ENCODE data around the gene CDK4.

CDK4 gene

DNA sequence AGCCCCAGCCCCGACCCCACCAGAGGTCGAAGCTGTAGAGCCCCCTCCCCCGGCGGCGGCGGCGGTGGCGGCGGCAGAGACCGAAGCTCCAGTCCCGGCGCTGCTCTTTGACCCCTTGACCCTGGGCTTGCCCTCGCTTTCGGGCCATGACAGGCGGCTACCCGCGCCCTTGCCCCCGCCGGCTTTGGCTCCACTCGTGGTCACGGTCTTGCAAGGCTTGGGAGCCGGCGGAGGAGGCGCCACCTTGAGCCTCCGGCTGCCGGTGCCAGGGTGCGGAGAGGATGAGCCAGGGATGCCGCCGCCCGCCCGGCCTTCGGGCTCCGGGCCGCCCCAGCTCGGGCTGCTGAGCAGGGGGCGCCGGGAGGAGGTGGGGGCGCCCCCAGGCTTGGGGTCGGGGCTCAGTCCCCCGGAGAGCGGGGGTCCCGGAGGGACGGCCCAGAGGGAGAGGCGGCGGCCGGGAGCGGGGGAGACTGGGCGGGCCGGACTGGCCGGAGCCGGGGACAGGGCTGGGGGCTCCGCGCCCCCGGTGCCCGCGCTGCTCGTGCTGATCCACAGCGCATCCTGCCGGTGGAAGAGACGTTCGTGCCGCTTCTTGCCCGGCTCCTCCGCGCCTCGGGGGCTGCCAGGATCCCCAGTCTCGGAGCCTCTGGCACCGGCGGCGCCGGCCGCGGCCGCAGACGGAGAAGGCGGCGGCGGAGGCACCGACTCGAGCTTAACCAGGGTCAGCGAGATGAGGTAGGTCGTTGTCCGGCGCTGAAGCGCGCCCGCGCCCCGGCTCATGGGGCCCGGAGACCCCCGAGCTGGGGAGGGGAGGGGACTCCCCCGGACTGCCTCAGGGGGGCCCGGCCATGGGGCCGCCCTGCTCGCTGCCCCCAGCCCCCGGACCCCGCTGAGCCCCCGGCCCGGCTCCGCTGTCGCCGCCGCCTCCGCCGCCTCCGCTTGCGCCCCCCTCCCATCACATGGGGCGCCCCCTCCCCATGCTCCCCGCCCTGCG, 14.3 kb downstream of the CDK4 start:
- DNase-seq: no peak

DNA sequence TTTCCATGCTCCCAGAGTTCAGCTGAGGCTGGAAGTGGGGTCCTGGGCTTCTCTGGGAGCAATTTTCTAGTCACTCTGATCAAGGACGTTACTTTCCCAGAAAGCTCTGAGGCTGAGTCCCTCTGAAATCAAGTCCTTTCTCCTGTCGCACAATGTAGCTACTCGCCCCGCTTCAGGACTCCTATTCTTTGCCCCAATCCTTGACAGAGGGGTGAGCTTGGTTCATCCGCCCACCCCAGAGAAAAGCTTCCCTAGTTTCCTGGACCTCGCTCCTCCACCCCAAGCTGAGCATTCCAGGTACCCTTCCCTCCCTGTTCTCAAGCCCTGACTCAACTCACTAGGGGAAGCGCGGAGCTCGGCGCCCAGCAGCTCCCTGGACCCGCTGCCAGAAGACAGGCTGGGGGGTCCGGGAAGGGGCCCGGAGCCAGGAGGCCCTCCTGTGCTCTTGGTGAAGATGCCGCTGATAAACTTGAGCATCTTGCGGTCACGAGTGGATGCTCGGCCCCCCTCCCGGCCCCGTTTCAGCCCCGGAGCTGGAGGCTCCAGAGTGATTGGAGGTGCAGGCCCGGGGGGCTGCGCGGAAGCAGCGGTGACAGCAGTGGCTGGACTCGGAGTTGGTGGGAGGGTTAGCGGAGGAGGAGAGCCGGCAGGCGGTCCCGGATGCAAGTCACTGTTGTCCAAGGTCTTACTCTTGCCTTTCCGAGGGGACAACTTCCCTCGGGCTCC, 15.2 kb downstream of the CDK4 start:
- no peak for DNase-seq

DNA sequence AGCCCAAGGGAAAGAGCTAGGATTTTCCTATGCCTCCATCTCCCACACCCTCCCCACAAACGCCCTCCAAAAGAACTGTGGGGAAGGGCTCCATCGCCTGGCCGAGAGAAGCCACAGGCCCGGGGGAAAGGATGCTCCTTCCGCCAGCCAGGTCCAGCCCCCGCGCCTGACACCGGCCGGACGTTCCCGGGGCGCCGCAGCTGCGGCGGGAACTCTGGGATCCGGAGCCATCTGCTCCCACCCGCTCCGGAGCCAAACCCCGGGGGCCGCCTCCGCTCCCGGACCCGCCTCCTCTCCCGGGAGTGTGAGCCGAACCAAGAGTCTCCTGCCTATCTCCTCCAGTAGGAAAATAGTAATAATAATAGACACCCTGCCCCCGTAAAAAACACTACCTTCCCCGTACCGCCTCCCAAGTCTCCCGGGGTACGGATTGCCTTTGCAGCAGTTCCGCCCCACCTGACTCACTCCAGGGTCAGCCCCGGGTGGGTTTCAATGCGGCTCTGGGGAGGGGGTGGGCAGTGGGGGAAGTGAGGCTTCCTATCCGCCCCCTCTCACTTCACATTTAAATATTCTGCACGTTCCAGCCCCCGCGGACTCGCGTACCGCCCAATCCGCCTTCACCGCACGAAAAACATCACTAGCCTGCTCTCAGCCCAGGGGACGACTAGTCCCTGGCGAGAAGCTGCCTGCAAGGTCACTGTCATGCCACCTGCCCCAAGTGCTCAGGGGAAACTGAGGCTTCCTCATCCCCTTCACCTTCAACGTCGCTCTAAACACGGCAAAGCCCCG, 16.0 kb downstream of the CDK4 start:
- no peak for DNase-seq

DNA sequence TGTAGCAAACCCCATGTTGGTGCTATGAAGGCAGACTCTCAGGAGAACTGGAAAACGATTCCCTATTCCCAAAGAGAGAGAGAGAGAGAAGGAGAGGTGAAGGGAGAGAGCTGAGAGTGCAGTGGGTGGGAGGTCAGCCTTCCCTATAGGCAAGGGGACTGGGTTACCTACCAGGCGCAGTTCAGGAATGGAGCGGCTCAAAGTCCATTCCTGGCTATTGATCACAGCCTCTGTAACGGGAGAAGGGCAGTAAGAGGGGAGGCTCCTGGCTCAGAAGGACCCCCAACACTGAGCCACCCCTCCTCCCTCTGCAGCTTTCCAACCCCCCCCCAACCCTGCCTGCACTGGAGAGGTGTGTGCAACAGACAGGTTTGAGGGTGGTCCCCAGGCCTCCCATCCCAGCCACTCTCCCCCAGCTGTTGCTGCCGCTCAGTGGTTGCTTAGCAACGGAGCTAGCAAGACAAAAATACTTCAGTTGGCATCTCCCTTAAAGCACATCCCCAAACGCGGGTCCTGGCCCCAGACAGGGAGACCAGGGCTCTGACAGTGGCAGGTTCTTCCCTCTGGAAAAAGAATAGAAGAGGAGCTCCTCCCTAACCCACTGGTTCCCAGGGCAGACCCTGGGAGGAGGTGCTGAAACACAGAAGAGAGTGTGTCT, 16.8 kb downstream of the CDK4 start:
- DNase-seq: no peak

DNA sequence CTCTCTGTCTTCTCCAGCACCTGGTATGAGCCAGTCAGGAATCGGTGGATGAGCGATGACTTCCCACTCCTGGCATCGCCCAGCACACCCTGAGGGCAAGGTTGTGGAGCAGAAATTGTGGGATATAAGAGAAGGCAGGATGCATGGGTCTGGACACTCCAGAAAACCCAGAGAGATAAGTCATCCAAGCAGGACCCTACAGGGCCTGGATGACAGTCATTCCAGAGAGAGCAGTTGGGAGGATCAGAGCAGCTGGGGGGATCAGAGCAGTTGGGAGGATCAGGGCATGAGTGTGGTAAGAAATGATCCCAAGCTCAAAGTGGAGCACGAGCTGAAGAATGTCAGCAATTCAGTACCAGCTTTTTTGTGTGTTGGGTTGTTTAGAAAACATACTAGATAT, 17.5 kb downstream of the CDK4 start:
- no peak for DNase-seq

DNA sequence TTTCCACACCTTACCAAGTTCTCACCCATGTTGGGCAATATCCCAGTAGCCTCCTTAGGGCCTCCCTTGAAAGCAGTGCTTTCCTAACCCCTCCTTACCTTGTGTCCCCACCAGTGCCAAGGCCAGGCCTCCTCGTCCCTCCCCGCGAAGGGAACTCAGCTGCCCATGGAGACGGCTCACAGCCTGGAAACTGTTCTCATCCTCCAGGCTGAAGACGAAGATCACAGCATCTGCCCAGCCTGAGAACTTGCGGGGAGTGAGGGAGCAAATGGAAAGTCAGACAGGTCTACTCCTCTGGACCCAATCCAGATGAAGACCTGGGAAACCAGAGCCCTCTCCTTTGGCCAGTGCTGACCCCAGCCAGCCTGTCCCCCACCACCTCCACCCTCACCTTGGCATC, 18.2 kb downstream of the CDK4 start:
- no peak for DNase-seq

DNA sequence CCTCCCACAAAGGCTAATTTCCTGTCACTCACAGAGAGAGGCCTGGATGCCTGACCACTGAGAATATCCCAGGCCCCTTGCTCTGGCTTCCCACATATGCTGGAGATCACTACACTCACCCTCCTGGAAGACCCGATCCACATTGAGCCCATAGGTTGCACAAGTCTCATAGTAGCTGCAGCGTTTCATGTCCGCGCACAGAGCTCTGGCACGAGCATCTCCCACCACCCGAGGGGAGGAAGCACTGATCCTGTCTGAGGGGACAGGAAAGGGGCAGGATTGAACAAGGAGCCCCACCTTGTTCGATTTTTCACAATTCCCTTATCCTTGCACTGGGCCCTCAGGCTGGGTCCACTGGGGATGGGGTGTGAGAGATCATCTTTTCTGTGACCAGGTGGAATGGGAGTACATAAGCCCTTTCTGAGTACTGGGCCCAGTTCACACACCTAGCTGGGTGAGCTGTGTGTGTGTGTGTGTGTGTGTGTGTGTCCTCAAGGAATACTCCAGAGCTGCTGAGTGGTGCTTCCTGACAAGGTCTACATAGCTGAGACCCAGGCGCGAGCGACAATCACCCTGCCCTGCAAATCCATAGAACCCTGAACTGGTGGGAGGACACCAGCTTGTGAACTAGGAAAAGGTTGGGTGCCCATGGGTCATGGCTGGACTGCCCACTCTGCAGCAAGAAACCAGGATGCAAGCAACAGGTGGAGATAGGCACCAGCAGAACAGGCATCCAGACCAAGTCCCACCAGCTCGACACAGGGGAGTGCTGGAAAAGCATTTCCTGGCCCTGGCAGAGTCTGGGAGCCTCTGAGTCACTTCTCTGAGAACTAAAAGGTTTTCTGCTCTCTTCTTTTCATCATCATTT, 19.1 kb downstream of the CDK4 start:
- DNase-seq: no peak

DNA sequence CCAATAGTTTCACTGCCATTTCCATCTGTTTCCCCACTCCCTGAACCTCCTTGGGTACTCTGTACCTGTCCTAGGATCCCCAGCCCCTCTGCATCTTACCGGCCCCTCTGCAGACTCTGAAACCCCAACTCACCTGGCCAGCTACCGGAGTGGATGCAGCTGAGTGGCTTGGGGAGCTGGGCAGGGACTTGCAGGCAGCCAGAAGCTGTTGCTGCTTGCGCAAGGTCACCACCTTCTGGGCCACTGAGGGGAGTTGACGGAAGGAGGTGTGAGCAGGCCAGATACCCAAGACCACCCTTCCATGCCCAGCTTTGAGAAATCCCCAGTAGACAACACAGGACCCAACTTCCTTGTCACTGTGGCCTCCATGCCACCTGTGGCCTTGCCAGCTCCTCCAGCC, 19.8 kb downstream of the CDK4 start:
- DNase-seq: no peak

DNA sequence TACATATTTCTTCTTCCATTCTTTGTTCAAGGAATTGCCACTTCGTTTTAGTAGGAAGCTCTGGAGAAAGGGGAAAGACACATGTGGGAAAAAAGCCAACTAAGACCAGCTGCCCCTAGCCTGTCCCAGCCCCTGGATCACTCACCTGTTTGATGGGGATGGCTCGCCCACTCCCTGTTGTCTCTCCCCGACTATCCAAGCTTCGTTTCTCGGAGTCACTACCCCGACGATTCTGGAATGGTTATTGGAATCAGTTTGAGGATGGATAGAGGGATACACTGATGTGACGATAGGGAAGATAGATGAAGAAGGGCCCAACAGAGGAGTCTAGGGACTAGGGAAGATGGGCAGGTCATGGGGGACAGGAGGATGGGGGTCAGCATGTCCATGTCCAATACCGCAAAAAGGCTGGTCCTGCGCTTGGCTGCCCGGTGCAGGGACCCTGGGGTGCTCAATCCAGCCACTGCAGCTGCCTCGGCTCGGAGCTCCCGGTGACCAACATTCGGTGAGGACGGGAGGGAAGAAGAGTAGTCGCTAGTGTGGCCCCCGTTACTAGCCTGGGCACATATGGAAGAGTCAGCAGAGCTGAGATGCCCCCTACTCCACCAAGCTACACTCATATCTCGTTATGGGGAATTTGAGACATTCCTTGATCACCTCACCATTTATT, 20.6 kb downstream of the CDK4 start:
- DNase-seq: no peak

DNA sequence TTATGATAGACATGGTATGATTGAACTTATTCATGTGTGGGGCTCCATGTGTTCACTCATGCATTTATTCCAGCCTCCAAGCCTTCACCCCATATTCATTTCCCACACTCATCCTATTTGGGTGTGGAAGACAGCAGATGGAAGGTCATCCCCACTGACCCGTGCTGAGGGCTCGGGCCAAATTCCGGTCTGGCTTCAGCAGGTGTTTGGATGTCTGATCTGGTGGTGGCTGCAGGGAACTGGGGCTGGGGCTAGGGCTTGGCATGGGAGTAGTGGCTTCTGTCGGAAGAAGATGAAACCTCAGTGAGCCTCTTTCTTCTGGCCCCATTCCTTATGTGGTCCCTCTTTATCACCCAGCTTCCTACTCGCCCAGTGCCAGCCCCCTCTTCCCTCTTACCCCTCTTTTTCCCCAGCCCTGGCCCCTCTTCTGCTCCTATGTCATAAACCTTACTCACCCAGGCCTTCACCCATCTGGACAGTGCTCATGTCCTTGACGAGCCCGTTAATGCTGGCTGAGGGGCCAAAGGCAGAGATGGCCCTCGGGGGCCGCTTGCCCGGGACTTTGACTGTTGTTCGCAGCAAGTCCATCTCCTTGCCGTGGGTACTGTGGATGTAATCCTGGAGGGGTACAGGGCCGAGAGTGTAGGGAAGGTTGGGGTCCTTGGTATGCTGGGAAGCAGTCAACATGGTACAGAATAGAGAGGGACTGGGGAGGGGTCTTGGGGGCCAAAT, 21.6 kb downstream of the CDK4 start:
- no peak for DNase-seq

DNA sequence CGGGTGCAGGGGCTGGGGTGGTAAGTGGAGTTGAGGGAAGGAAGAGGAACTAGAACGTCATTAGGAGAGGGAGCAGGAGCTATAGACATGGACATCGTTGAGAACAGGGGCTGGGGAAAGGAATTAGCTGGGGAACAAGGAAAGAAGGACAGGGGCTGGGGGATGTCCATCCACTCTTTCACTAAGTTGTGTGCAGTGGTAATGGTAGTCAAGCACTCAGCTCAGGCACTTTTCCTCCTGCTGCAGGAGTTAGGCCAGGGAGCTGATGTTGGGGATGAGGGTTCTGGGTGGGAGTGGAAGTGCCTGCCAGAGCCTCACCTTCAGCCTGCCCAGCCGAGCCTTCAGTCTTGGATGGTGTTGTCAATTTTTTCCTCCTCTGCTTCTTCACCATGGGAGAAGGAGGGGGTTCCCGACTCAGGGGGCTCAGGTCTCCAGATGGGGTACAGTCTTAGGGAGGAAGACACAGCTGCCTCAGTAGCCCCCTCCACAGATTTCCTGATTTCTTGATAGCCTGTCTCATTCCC, 22.7 kb downstream of the CDK4 start:
- no peak for DNase-seq

DNA sequence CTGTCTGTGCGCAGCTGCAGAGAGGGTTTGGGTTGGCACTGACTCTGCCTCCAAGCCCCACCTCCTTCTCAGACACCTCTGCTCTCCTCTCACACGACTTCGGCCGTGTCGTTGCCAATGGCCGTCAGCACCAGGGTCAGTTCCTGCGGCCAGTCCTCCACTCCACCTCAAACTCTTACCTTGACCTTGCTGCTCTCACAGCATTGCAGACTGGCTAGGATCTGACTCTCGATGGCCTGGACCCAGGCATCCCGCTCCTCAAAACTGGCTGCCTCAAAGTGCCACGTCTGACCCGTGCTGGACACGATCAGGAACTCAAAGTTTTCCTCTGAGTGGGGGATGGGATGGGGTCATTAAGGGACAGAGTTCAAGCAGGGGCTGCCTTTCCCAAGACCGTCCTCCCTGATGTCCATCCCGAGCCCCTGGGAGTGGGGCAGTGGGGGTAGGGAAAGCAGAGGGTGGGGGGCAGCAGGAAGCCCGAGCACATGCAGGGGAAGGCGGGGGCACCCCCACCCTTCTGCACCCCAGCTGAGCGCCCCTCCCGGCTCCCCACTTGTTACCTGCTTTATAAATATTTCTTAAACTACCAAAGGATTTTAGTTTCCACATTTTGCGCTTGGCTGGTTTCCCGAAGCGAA, 24.2 kb downstream of the CDK4 start:
- DNase-seq: no peak

DNA sequence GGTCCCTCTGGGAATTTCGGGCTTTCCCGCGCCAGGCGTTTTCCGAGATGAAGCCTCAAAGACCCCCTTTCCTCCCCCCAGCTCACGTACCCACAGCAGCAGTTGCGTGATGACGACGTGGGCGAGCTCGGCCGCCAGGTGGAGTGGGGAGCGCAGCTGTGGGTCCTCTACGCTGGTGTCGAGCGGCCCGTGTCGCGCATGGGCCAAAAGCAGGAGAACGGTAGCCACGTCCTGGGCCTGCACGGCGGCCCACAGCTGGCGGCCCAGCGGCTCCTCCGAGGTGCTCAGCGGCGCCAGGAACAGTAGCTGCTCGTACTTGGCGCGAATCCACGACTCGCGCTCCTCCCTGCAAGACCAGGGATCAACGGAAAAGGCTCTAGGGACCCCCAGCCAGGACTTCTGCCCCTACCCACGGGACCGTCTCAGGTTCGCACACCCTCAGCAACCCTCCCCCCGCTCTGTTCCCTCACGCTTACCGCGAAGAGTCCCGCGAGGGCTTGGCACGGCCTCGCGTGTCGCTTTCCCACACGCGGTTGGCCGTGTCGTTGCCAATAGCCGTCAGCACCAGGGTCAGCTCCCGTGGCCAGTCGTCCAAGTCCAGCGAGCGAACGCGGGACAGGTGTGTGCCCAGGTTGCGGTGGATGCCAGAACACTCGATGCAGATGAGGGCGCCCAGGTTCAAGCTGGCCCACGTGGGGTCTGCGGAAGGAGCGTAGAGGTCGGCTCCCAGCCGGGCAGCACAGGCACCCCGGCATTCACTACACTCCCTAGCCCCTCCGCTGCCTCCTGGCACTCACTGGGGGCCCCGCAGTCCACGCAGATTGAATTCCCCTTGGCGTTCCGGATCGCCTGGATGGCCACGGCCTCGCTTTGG, 25.0 kb downstream of the CDK4 start:
- DNase-seq: no peak

DNA sequence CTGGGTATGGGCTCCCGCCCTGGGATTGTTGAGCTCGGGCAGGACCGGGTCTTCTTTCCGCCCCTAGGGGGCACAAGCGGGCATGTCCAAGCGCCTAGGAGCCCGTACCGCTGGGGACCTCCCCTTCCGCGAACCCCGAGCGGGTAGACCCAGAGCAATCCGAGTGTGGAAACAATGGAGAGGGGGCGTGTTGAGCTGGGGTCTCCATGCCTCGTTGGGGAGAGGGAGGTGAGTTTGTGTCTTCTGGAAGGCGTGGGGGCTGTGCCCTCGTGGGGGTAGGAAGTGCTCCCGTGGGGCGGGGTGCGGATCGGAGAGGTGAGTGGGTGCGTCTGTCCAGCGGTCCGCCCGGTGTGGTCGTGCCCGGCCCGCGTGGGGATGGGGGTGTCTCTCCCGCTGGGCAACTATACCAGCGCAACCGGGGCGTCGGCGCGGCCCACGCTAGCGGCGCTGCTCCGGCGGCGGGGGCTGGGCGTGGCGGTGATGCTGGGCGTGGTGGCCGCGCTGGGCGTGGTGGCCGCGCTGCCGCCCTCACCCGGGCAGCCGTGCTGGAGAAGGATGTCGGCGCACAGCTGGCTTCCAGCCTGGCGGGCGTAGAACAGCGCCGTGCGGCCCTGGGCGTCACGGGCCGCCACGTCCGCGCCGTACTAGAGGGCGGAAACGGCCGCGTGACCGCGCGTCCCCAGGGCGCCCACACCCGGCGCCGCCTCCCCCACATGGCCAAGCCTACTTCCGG, 25.8 kb downstream of the CDK4 start:
- DNase-seq: no peak

DNA sequence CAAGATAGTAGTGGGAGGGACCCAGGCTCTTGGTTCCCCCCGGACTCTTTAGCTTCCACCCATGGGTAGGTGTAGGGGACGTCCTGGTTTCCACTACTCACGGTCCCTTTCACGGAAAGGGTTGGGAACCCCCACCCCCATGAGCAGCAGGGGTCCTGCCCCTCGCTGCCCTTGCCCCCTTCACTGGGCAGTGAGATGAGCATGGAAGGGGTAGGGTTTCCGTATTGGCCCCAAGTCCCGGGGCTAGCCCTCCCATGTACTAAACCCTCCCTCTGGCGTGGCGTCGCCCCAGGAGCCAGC, 26.3 kb downstream of the CDK4 start:
- no peak for DNase-seq

DNA sequence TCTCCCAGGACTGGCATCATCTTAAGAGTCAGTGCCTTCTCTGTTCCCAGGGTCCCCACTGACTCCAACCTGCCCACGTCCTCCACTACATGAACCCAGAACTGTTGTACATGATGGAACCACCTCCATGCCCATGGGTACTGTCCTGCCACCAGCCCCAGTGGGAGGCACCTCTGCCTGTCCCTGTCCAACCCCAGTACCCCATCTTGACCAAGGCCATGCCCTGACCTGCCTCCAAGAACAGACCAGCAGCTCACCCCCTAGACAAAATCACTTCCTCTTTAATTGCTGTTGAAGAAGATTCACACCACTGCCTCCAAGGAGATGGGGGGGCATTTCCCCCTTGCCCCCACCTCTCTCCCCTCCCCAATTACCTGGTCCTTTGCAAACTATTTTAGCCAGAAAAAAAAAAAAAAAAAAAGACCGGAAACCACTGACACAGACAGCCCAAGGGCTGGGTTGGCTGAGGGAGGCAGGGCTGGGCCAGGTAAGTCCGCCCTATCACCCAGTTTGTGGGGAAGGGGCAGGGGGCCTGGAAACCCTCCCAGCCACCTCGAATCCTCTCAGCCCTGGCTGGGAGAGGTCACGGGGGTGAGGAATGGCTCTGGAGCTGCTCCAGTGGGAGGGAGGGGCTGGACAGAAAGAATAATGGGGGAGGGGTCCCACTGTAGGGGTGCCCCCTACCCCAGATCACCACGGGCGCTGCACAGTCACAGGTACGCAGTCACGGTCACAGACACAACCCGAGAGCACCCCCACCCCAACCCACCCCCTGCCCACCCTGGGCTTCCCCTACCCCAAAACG, 27.0 kb downstream of the CDK4 start:
- no peak for DNase-seq
